Tracheal epithelial cell (primary cell): Measurements from ENCODE around the gene DUSP6. TPM values are rescaled to one million over a fixed set of nuclear protein-coding genes. Genes with fewer than 3 reads are reported as not detected.

Experiments used
- total RNA-seq: library from RNA; depleted of rRNA; stranded (reverse); fragments of >200 nt; gene quantifications from 2 replicates; pipeline ENCODE4 v1.2.1, GENCODE V29; 2014

Gene DUSP6
- 106 and 177 TPM in 2 replicates for total RNA-seq

GRCh38 chr12:89352492-89353187 lies at the start of gene DUSP6:
DUSP6 (minus strand) TSS chr12:89352501; CDS start chr12:89352039, 462 bp downstream.

Other genes with a start within 250 kb of the DUSP6 start
- 9.0 and 9.4 TPM in 2 replicates for gene GALNT4, start 172.3 kb upstream of the DUSP6 start, total RNA-seq
- 17.5 and 18.3 TPM in 2 replicates for gene POC1B, start 173.5 kb upstream of the DUSP6 start, total RNA-seq